Epithelial cell of esophagus (primary cell): Measurements from ENCODE around the gene MOXD1.

Source experiments
- DNase-seq: peaks from one replicate; pipeline ENCODE4 v3.0.0; 2010; ENCODE audit warnings: low read depth
- H3K4me3 ChIP-seq: 2 replicates; pipeline ENCODE4 v1.5.1; 2011; ENCODE audit warnings: mild to moderate bottlenecking, low read length, control low read depth
- TF ChIP-seq, protein P1 (sequence below): IDR thresholded peaks from 2 replicates; pipeline ENCODE4 v1.5.1; 2011; ENCODE audit warnings: low read depth, mild to moderate bottlenecking, low read length, control low read depth, inconsistent platforms; ENCODE audit not compliant: insufficient read depth; ENCODE audit errors: missing control alignments

MOXD1 gene

DNA sequence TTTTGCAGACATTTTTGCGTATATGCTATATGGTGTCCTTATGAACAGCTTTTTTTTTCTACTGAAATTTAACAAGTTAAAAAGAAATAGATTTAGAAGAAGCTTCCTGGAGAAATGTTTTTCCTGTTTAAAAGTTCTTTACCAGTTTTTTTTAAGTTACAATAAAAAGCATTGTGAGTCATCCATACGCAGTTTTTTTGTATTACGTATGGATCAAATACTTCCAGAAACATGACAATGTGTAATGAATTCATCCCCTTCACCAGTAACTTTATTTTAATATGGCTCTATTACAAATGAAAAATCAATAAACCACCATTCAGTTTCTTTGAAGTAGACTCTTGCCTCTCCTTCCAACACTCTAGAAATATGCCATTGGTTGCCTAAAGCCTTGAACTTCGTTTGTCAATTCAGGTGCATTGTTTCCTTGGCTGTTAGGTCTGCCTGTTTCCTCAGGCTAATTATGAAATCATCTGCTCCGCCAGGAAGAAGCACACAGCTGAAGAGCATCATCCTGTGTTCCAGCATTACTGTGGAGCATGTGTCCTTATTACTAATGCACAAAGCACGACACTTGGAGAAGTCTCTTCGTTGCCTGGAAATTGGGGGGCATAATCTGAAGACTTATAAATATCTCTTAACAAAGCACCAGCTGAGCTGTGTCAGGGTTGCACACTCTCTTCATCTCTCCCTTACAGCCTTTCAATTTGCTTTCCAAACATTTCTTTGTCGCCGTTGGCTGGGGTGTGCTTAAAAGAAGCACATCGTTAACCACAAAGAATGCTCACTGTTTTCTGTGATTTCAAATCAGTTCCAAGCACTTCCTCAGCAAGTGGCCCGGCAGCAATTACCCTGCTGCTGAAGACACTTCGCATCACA lies 9.6 kb downstream of the MOXD1 start:
- TF ChIP-seq, protein P1, sequence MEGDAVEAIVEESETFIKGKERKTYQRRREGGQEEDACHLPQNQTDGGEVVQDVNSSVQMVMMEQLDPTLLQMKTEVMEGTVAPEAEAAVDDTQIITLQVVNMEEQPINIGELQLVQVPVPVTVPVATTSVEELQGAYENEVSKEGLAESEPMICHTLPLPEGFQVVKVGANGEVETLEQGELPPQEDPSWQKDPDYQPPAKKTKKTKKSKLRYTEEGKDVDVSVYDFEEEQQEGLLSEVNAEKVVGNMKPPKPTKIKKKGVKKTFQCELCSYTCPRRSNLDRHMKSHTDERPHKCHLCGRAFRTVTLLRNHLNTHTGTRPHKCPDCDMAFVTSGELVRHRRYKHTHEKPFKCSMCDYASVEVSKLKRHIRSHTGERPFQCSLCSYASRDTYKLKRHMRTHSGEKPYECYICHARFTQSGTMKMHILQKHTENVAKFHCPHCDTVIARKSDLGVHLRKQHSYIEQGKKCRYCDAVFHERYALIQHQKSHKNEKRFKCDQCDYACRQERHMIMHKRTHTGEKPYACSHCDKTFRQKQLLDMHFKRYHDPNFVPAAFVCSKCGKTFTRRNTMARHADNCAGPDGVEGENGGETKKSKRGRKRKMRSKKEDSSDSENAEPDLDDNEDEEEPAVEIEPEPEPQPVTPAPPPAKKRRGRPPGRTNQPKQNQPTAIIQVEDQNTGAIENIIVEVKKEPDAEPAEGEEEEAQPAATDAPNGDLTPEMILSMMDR = no peak
- DNase-seq = peak; percentile 91
- H3K4me3 ChIP-seq = no peak overlapping the region

DNA sequence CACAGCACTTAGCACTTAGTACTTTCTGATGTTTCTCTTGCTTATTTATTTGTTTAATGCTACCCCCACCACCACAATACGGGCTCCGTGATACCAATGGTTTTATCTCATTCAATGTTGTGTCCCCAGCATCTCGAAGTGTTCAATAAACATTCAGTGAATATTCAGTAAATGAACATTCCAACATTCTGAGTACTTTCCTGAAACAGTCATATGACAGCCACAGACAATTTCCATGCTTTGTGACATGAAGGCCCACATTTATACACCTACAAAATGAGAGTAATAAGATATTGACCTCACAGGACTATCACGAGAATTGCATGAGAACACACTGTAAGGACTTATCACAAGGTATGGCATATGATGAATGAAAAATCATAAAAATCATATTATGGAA lies 10.8 kb downstream of the MOXD1 start:
- H3K4me3 ChIP-seq = no peak overlapping the region
- TF ChIP-seq, protein P1 = no peak
- no peak for DNase-seq

DNA sequence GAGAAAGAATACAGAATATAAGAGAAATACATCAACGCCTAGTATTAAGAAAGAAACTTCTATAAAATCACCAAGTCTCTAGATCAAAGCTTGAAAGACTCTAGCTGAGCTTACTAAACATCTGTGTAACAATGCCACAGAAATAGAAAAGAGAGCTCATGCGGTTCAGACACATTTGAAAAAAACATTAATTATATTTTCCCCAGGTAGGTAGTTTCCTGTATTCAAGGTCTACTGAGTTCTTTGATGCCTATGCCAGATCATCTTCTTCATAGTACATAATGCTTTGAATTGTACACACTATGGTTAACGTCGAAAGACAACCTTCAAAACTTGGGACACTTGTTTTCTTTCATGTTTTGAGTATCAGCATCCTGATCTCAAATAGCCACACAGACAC lies 11.3 kb downstream of the MOXD1 start:
- TF ChIP-seq, protein P1 = no peak
- no peak overlapping the region for H3K4me3 ChIP-seq
- DNase-seq = no peak

DNA sequence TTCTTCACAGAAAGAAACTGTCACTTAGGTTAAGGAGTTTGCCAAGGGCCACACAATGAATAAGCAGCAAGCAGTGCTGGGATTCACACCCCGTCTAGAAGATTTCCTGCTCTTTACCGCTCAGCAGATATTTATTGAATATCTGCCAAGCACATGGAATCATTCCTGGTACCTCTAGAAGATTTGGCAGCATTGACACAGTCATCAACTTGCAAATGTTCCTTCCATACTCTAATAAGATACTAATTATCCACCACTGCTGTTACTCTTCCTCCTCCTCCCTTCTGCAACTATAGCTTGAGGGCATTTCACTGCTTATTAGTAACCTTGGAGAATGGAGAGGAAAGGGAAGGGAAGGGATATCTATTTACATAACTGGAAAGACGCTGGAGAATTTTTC lies 13.0 kb downstream of the MOXD1 start:
- H3K4me3 ChIP-seq = no peak overlapping the region
- TF ChIP-seq, protein P1 = no peak
- peak; percentile 51 for DNase-seq

DNA sequence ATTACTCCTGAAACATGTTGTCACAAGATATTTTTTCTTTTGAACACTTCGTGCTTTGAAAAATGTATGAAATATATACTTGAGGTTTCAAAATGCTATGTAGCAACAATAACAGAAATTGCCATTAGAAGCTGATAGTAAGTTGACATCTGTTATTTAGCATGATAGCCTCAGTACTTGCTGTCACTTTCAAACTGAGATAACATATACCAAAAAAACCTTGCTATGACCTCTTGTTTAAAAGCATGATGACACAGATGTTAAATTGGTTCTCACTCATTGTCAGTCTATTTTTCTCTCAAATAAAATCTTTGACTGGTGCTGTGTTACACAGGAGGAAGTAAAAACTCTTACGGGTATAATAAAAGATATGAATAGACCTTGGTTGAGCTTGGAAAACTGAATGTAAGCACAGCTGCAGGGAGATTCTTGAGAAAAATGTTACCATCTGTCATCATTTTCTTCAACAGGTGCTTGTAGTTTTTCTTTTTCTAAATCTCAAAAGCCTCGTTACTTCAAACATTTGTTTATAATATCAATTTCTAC lies 18.6 kb downstream of the MOXD1 start:
- H3K4me3 ChIP-seq = no peak overlapping the region
- TF ChIP-seq, protein P1 = no peak
- DNase-seq = no peak

DNA sequence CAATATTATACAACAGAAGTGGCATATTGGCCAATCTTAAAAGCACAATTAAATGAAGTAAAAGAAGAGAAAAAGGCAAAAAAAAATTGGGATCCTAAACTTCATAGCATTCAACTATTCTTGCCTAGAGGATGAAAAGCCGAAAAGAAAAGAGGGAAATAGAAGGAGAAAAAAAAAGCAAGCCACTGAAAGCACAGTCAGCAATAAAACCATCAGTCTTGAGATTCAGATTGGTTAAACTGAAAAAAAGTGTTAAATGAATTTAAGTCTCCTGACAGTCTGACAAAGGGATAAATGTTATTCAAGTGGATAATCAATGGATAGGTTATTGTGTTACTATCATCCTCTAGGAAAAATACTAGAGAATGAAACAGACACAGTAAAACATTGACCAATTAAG lies 19.9 kb downstream of the MOXD1 start:
- no peak overlapping the region for H3K4me3 ChIP-seq
- TF ChIP-seq, protein P1 = no peak
- DNase-seq = no peak
